Thoracic aorta endothelial cell (primary cell): ENCODE measurements around the gene NME1. TPM values are rescaled to one million over a fixed set of nuclear protein-coding genes. Genes with fewer than 3 reads are reported as not detected.

Experiments
- total RNA-seq: library from RNA; depleted of rRNA; stranded (reverse); fragments of >200 nt; gene quantifications from 2 replicates; pipeline ENCODE4 v1.2.3, GENCODE V29; 2012

The NME1 gene
- 165 and 178 TPM in 2 replicates for total RNA-seq

DNA sequence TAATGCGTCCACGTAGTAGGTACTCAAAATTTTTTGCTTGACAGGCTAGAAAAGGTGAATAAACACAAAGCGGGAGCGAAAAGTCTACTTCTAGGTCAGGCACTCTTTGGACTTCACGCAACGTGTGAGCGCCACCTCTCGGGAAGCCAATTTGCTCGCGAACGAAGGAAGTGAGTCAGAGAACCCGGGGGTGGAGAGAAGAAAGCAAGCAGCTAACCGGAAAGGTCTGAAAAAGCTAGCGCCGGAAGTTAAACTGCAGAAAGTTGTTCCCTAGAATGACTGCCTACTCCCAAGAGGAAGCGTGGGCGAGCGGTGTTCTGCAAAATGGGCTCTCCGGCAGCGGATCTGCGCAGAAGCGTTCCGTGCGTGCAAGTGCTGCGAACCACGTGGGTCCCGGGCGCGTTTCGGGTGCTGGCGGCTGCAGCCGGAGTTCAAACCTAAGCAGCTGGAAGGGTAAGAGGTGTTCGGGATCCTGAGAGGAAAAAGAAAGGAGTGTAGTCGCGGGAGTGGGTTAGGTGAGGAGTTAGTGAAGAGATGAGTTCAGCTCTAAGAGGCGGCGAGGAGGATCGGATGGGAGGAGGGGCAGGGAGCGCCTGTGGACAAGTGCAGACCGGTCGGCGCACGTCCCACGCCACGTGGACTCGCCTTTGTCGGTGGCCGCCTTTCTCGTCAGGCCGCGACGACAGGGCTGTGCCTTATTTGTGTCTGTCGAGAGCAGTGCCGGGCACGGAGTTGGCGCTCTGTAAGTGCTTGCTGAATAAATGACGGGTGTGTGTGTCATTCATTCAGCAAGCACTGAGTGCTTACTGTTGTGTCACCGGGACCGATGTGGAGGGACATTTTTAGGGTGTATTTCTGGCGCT lies at the start of gene NME1:
NME1 (plus strand) TSS at position 350 of the 863 bp plus-strand sequence. CDS start 2,096 bp downstream, outside the sequence.

DNA sequence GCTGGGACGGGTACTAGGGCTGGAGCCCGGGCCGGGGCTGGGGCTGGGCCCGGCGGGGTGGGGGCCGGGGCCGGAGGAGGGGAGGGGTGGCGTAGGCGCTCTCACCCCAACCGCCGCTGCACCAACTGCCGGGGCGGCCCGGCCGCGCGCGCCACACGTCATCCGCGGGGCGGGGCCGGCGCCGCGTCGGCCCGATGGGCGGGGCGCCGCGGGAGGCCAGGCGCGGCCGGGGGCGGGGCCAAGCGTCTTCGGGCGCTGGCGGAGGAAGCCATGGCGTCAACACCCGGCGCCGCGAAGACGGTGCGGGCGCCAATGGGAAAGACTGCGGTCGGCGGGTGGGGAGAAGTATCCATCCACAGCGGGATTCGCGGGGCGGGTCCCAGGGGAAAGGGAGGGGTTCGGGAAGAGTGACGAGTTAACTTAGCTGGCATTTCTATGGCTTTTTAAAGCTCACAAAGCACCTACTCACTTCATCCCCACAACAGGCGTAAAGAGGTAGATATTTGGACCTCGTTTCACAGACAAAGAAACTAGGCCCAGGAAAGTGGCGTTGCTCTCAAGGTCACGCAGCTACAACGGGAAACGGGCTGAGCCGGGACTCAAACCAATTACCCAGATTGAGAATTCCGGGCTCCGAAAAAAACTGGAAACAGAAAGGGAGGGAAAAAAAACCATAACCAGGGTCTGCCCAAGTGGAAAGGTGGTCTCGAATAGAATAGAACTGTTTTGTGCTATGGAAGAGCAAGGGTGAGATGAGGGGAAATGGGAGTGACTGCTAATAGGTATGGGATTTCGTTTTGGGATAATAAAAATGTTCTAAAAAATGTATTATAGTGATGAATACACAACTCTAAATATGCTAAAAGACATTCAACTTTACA lies 32.4 kb upstream of the NME1 start, which contains the start of gene SPAG9:
SPAG9 (minus strand) TSS at position 130 of the 881 bp plus-strand sequence. CDS start 212 bp downstream, outside the sequence.

DNA sequence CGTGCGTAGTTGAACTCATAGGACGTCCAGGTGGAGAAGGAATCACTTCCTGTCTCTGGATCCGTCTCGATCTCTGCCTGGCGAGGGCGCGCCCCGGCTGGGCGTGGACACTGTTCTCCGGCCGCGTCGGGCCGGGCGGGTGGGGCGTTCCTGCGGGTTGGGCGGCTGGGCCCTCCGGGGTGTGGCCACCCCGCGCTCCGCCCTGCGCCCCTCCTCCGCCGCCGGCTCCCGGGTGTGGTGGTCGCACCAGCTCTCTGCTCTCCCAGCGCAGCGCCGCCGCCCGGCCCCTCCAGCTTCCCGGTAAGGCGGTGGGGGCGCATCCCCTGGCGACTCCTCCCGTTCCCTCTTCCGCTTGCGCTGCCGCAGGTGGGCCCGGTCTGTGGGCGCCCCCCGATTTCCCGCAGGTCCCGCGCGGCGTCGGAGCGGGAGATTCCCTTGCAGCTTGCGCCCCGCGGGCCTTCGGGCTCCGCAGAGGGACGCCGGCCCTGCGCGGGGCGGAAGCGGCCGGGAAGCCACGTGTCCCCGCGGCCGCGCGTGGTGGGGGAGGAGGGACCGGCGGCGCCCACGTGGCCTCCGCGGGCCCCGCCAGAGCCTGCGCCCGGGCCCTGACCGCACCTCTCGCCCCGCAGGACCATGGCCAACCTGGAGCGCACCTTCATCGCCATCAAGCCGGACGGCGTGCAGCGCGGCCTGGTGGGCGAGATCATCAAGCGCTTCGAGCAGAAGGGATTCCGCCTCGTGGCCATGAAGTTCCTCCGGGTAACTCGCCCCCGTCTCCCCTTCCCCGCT lies 13.0 kb downstream of the NME1 start, which contains the start of gene NME2:
NME2 (plus strand) TSS at position 214 of the 789 bp plus-strand sequence; CDS start at position 634, 420 bp downstream.

Other genes starting within 250 kb of the NME1 start
- gene SPAG9, start 32.7 kb upstream of the NME1 start, total RNA-seq: 93.6 and 108 TPM in 2 replicates
- 331 and 374 TPM in 2 replicates for gene NME2, start 12.9 kb downstream of the NME1 start, total RNA-seq
- 16.9 and 19.1 TPM in 2 replicates for gene MBTD1, start 106.5 kb downstream of the NME1 start, total RNA-seq
- gene UTP18, start 107.0 kb downstream of the NME1 start, total RNA-seq: 55.7 and 68.5 TPM in 2 replicates